Measurements from ENCODE around the gene DLG5.

Gene DLG5

DNA sequence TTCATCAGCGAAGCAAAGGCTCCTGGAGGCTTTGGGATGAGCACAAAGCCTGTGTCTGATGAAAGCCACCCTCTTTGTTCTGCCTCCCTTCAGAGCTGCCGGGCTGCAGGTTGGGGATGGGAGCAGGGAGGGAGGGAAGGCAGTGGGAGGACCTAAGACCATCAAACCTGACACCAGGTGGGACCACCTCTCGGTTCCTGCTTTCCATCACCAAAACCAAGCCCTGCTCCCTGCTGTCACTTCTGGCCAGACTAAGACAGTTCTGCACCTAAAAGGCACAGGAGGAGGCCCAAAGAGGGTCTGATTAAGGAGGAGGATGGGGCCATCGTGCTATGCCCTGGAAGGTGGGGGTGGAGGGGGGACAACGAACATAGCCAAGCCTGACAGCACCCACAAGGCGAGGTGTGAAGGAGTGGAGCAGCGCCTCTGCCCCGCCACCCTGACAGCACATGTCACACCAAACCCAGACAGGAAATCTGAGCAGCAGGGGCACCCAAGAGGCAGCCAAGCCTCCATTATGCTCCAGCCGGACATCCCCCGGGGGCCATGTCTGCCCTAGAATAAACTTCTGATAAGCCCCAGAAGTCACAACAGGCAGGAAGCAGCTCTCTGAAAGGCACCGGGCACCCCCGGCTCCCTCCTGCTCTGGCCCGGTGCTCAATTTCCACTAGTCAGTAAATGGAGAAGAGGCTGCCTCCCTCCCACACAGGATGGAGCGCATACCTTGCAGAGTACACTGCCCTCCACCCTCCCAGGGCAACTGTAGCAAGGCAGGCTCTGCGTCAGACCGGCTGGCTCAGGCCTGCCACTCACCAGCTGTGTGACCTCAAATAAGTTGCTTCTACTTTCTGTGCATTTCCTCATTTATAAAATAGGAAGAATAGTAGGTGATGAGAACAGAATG, 48.9 kb downstream of the DLG5 start:
- DNase-seq (peak; percentile 16), ATAC-seq (ENCODE audit: insufficient read depth, low read depth) (no peak)
- no peaks in the 10 kb centered on the region for H3K36me3 ChIP-seq (ENCODE audit: insufficient read depth, low read length)
- H3K27ac ChIP-seq (ENCODE audit: low read length): no peak overlapping the region
- peaks cover 57% of the 10 kb centered on the region for H4K20me1 ChIP-seq (ENCODE audit: insufficient read depth, low read length)
- no peak overlapping the region for H2AFZ ChIP-seq (ENCODE audit: low read depth, low read length)
- no peaks in the 10 kb centered on the region for H3K9me3 ChIP-seq (ENCODE audit: insufficient read depth, low read length, severe bottlenecking)
- H3K9ac ChIP-seq (ENCODE audit: low read depth, low read length): no peak overlapping the region
- peaks cover 14% of the 10 kb centered on the region for H3K4me1 ChIP-seq (ENCODE audit: insufficient read depth, low read length)
- TF ChIP-seq, protein P1, sequence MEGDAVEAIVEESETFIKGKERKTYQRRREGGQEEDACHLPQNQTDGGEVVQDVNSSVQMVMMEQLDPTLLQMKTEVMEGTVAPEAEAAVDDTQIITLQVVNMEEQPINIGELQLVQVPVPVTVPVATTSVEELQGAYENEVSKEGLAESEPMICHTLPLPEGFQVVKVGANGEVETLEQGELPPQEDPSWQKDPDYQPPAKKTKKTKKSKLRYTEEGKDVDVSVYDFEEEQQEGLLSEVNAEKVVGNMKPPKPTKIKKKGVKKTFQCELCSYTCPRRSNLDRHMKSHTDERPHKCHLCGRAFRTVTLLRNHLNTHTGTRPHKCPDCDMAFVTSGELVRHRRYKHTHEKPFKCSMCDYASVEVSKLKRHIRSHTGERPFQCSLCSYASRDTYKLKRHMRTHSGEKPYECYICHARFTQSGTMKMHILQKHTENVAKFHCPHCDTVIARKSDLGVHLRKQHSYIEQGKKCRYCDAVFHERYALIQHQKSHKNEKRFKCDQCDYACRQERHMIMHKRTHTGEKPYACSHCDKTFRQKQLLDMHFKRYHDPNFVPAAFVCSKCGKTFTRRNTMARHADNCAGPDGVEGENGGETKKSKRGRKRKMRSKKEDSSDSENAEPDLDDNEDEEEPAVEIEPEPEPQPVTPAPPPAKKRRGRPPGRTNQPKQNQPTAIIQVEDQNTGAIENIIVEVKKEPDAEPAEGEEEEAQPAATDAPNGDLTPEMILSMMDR (IDR thresholded peaks at IDR 0.05; ENCODE audit: borderline replicate concordance, extremely low read depth, low read length, poor library complexity, severe bottlenecking): no peak
- no peak for TF ChIP-seq EZH2 (IDR thresholded peaks at IDR 0.05; ENCODE audit: borderline replicate concordance, low read depth, low read length, severe bottlenecking)
- no peaks in the 10 kb centered on the region for H3K27me3 ChIP-seq (ENCODE audit: insufficient read depth, low read length, poor library complexity)
- H3K4me3 ChIP-seq (ENCODE audit: low read depth in 1 of 2, low read length in 2 of 2): no peak overlapping the region
- no peak overlapping the region for H3K4me2 ChIP-seq (ENCODE audit: insufficient read depth, low read length)
- peaks cover 5% of the 10 kb centered on the region; the same call in 1 of the 2 replicates for H3K79me2 ChIP-seq (ENCODE audit: insufficient read depth, low read length)

GRCh38 chr10:77875730-77876129, 50.8 kb downstream of the DLG5 start:
- Histone ChIP-seq H3K79me2 (ENCODE audit: insufficient read depth, low read length) (peaks cover 5% of the 10 kb centered on the region; the same call in 1 of the 2 replicates), H3K27me3 (ENCODE audit: insufficient read depth, low read length, poor library complexity) (no peaks in the 10 kb centered on the region), H3K36me3 (ENCODE audit: insufficient read depth, low read length) (no peaks in the 10 kb centered on the region), H3K4me1 (ENCODE audit: insufficient read depth, low read length) (peaks cover 14% of the 10 kb centered on the region), H2AFZ (ENCODE audit: low read depth, low read length) (no peak overlapping the region), H3K4me3 (ENCODE audit: low read depth in 1 of 2, low read length in 2 of 2) (no peak overlapping the region), H3K4me2 (ENCODE audit: insufficient read depth, low read length) (no peak overlapping the region), H4K20me1 (ENCODE audit: insufficient read depth, low read length) (peaks cover 54% of the 10 kb centered on the region), H3K9ac (ENCODE audit: low read depth, low read length) (no peak overlapping the region), H3K9me3 (ENCODE audit: insufficient read depth, low read length, severe bottlenecking) (no peaks in the 10 kb centered on the region), H3K27ac (ENCODE audit: low read length) (no peak overlapping the region)
- DNase-seq: no peak
- TF ChIP-seq, protein P1 (IDR thresholded peaks at IDR 0.05; ENCODE audit: borderline replicate concordance, extremely low read depth, low read length, poor library complexity, severe bottlenecking): no peak
- no peak for TF ChIP-seq EZH2 (IDR thresholded peaks at IDR 0.05; ENCODE audit: borderline replicate concordance, low read depth, low read length, severe bottlenecking)
- no peak for ATAC-seq (ENCODE audit: insufficient read depth, low read depth)

DNA sequence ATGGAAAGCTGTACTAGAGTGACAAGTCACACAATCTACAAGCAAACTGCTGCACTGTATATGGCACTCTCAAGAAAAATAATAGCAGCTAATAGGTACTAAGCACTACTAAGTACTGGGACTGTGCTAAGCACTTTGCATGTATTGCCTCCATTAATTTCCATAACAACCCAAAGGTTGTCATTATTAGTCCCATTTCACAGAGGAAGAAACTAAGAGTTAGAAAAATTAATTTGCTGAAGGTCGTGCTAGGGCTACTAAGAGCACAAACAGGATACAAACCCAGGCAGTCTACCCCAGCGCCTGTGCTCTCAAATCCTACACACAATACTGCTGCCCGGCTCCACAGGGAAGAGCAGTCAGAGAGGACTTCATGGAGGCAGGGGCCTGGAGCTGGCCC, 51.7 kb downstream of the DLG5 start:
- Histone ChIP-seq H3K27me3 (ENCODE audit: insufficient read depth, low read length, poor library complexity) (no peaks in the 10 kb centered on the region), H3K4me2 (ENCODE audit: insufficient read depth, low read length) (no peak overlapping the region), H3K79me2 (ENCODE audit: insufficient read depth, low read length) (peaks cover 5% of the 10 kb centered on the region; the same call in 1 of the 2 replicates), H2AFZ (ENCODE audit: low read depth, low read length) (no peak overlapping the region), H3K4me1 (ENCODE audit: insufficient read depth, low read length) (peaks cover 14% of the 10 kb centered on the region), H3K4me3 (ENCODE audit: low read depth in 1 of 2, low read length in 2 of 2) (no peak overlapping the region), H3K9ac (ENCODE audit: low read depth, low read length) (no peak overlapping the region), H3K36me3 (ENCODE audit: insufficient read depth, low read length) (no peaks in the 10 kb centered on the region), H3K9me3 (ENCODE audit: insufficient read depth, low read length, severe bottlenecking) (no peaks in the 10 kb centered on the region), H4K20me1 (ENCODE audit: insufficient read depth, low read length) (peaks cover 54% of the 10 kb centered on the region), H3K27ac (ENCODE audit: low read length) (no peak overlapping the region)
- no peak for DNase-seq
- no peak for ATAC-seq (ENCODE audit: insufficient read depth, low read depth)
- TF ChIP-seq, protein P1 (IDR thresholded peaks at IDR 0.05; ENCODE audit: borderline replicate concordance, extremely low read depth, low read length, poor library complexity, severe bottlenecking): no peak
- no peak for TF ChIP-seq EZH2 (IDR thresholded peaks at IDR 0.05; ENCODE audit: borderline replicate concordance, low read depth, low read length, severe bottlenecking)
